SIG-M5 treated with dmso at 0.1 percent for 504 hours (cell line): ENCODE results near the gene DHRS7.

ENCODE experiments used
- DNase-seq: peaks from one replicate; lab custom pipeline; 2025; ENCODE audit not compliant: unreplicated experiment; lab: John Stamatoyannopoulos, UW

Gene DHRS7

GRCh38 chr14:60164712-60165546 is at the start of gene DHRS7:
Gene DHRS7, minus strand, starts transcription at chr14:60165398. Its CDS starts 89 bp downstream, at chr14:60165309.
- peak; percentile 52 for DNase-seq

GRCh38 chr14:60214415-60215126 is 49.4 kb upstream of the DHRS7 start:
- DNase-seq, result no peak

- DNase-seq, result no peak
Measured at GRCh38 chr14:60214003-60214402, 48.8 kb upstream of the DHRS7 start.

GRCh38 chr14:60212503-60213371 is 47.5 kb upstream of the DHRS7 start:
- no peak for DNase-seq

GRCh38 chr14:60211153-60211552 is 46.0 kb upstream of the DHRS7 start:
- DNase-seq, result no peak

GRCh38 chr14:60210703-60211102 is 45.5 kb upstream of the DHRS7 start:
- no peak for DNase-seq

GRCh38 chr14:60206837-60207533 is 41.8 kb upstream of the DHRS7 start:
- peak; percentile 29 for DNase-seq

GRCh38 chr14:60206249-60206670 is 41.1 kb upstream of the DHRS7 start:
- DNase-seq, result no peak

GRCh38 chr14:60204843-60205774 is 39.9 kb upstream of the DHRS7 start:
- no peak for DNase-seq

- DNase-seq, result no peak
Measured at GRCh38 chr14:60204104-60204842, 39.1 kb upstream of the DHRS7 start.

- DNase-seq, result no peak
Measured at GRCh38 chr14:60199321-60199720, 34.1 kb upstream of the DHRS7 start.

GRCh38 chr14:60197629-60198303 is 32.6 kb upstream of the DHRS7 start:
- DNase-seq, result no peak

- DNase-seq, result no peak
Measured at GRCh38 chr14:60196291-60196690, 31.1 kb upstream of the DHRS7 start.

GRCh38 chr14:60195179-60195810 is 30.1 kb upstream of the DHRS7 start:
- DNase-seq, result no peak

- DNase-seq, result no peak
Measured at GRCh38 chr14:60189923-60190840, 25.0 kb upstream of the DHRS7 start.

- no peak for DNase-seq
Measured at GRCh38 chr14:60188696-60189095, 23.5 kb upstream of the DHRS7 start.

- no peak for DNase-seq
Measured at GRCh38 chr14:60188115-60188514, 22.9 kb upstream of the DHRS7 start.
